Glomerular endothelial cell (primary cell): ENCODE data around the gene ADGRG1. TPM values are rescaled to one million over a fixed set of nuclear protein-coding genes. Genes with fewer than 3 reads are reported as not detected.

Experiments
- DNase-seq: peaks from one replicate; pipeline ENCODE4 v3.0.0-alpha.2; 2011; ENCODE audit warnings: low read depth, low spot score; ENCODE audit errors: extremely low read depth
- total RNA-seq: library from RNA; depleted of rRNA; stranded (reverse); fragments of >200 nt; gene quantifications from 2 replicates; pipeline ENCODE4 v1.2.3, GENCODE V29; 2015

The ADGRG1 gene
- total RNA-seq, 1 donor from 2014 or later: 129 TPM

- no peak for DNase-seq
Observed at GRCh38 chr16:57633383-57634064, 5.1 kb downstream of the ADGRG1 start.

- no peak for DNase-seq
Observed at GRCh38 chr16:57634171-57634570, 5.7 kb downstream of the ADGRG1 start.

- DNase-seq: no peak
Observed at GRCh38 chr16:57635266-57636097, 7.1 kb downstream of the ADGRG1 start.

- DNase-seq: no peak
Observed at GRCh38 chr16:57636184-57636583, 7.8 kb downstream of the ADGRG1 start.

- no peak for DNase-seq
Observed at GRCh38 chr16:57637020-57637419, 8.6 kb downstream of the ADGRG1 start.

- no peak for DNase-seq
Observed at GRCh38 chr16:57637424-57637823, 9.0 kb downstream of the ADGRG1 start.

GRCh38 chr16:57637965-57638364 is 9.5 kb downstream of the ADGRG1 start:
- DNase-seq: no peak

- DNase-seq: no peak
Observed at GRCh38 chr16:57638381-57638780, 10.0 kb downstream of the ADGRG1 start.

- no peak for DNase-seq
Observed at GRCh38 chr16:57639172-57639887, 10.9 kb downstream of the ADGRG1 start.

GRCh38 chr16:57640185-57640584 is 11.8 kb downstream of the ADGRG1 start:
- no peak for DNase-seq

GRCh38 chr16:57640612-57641011 is 12.2 kb downstream of the ADGRG1 start:
- no peak for DNase-seq

GRCh38 chr16:57642160-57643135 is 14.0 kb downstream of the ADGRG1 start:
- no peak for DNase-seq

GRCh38 chr16:57643147-57643874 is 14.9 kb downstream of the ADGRG1 start:
- no peak for DNase-seq

GRCh38 chr16:57643910-57644309 is 15.5 kb downstream of the ADGRG1 start:
- DNase-seq: no peak

GRCh38 chr16:57644383-57645014 is 16.1 kb downstream of the ADGRG1 start:
- no peak for DNase-seq

- no peak for DNase-seq
Observed at GRCh38 chr16:57645169-57645568, 16.7 kb downstream of the ADGRG1 start.

- no peak for DNase-seq
Observed at GRCh38 chr16:57645691-57646387, 17.4 kb downstream of the ADGRG1 start.

- no peak for DNase-seq
Observed at GRCh38 chr16:57646388-57647039, 18.1 kb downstream of the ADGRG1 start.
